ENCODE results near the gene CDH13.

DNA sequence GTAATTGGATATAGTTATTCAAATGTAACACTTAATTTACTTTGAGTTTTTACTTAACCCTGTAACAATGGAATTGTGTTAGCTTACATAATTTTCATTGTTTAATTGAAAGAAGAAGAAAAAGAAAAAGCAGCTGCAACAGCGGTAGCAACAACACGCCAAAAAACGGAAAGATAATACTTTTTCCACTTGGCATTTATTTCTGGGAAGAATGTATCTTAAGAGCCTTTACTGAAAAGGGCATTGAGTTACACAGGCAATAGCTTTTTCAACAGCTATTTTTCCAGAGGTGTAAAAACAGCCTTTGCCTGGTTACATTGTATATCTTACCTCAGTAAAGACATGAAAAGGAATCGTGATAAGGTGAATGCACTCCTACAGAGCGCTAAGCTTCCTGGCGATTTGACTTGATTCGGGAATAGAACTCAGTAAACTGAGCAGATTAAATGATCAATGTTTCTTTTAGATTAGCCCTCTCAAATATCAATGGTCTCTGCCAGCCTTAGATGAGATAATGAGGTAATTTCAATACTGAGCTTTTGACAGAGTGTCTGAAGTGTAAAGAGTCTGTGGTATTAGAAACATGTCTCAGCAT lies 311.3 kb downstream of the CDH13 start:
- TF ChIP-seq, protein P1, sequence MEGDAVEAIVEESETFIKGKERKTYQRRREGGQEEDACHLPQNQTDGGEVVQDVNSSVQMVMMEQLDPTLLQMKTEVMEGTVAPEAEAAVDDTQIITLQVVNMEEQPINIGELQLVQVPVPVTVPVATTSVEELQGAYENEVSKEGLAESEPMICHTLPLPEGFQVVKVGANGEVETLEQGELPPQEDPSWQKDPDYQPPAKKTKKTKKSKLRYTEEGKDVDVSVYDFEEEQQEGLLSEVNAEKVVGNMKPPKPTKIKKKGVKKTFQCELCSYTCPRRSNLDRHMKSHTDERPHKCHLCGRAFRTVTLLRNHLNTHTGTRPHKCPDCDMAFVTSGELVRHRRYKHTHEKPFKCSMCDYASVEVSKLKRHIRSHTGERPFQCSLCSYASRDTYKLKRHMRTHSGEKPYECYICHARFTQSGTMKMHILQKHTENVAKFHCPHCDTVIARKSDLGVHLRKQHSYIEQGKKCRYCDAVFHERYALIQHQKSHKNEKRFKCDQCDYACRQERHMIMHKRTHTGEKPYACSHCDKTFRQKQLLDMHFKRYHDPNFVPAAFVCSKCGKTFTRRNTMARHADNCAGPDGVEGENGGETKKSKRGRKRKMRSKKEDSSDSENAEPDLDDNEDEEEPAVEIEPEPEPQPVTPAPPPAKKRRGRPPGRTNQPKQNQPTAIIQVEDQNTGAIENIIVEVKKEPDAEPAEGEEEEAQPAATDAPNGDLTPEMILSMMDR (conservative IDR thresholded peaks at IDR 0.05; ENCODE audit: low read depth, low read length) = no peak
- no peak for TF ChIP-seq EZH2 (IDR thresholded peaks at IDR 0.05; ENCODE audit: borderline replicate concordance, low read depth, low read length, poor library complexity, severe bottlenecking)

All from A673 (cell line).